ENCODE results near the gene PDZRN3.

GRCh38 chr3:73584873-73585272 lies 39.9 kb downstream of the PDZRN3 start:
- no peak for TF ChIP-seq REST (IDR thresholded peaks at IDR 0.05; ENCODE audit: insufficient read depth in 1 of 2, low read depth in 2 of 2, low read length in 2 of 2)
- TF ChIP-seq TAF1 (IDR thresholded peaks at IDR 0.05; ENCODE audit: borderline replicate concordance, insufficient read depth, low read length) = no peak
